ENCODE data around the gene ARHGAP15. TPM values are rescaled to one million over a fixed set of nuclear protein-coding genes. Genes with fewer than 3 reads are reported as not detected.
A peak's percentile ranks its signal among the peaks of the same experiment; 100 is the strongest.

ARHGAP15 gene
- total and polyA plus RNA-seq, 4 experiments from 2014 or later, result 218 to 524 (median 365) TPM

DNA sequence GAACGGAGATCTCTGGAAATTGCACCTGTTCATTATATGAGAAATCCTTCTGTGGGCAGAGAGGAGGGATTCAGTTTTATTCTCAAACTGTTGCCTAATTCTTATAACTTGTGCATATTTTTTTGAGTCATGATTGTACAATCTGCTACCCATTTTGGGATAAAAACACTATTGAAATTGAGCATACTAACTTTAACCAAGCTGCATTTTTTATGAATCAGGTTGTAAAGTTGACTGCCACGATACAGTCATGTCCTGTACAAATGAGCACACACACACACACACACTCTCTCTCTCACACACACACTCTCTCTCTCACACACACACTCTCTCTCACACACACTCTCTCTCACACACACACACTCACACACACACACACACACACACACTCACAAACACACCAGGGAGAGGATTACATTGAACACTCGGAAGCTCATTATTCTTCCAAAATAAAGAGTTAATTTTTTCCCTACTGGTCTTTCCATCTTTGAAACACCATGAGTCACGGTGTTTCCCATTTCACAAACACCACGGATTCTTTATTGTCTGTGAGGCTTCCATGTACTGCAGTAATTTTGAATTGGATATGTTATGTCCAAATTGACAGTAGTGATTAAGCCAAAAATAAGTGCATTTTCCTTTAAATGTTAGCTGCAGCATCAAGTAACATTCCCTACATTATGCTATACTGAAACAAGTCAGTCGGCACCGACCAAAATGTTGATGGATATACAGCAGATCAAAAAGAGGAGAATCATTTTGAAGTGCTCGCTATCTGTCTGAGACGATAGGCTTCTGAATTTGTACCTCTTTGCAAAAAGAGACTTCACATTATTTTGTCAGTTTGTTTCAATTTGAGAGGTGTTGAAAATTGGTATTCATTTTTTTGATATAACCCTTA lies 216.9 kb downstream of the ARHGAP15 start:
- H3K27ac Mint-ChIP-seq, result peak overlapping the region in 4 of 7 donors; percentile 14 to 83 (median 44)
- H3K27me3 Mint-ChIP-seq, result no peaks in the 10 kb centered on the region
- peak overlapping the region in 1 of 8 donors; percentile 7 for H3K4me3 Mint-ChIP-seq
- Histone ChIP-seq H3K27ac (ENCODE audit: low read depth, low read length) (no peak overlapping the region), H3K9me3 (ENCODE audit: control insufficient read depth in 1 of 2, low read length in 2 of 2) (no peaks in the 10 kb centered on the region), H3K36me3 (ENCODE audit: insufficient read depth, low read length) (no peaks in the 10 kb centered on the region), H3K27me3 (ENCODE audit: insufficient read depth, low read length) (no peaks in the 10 kb centered on the region), H3K4me3 (ENCODE audit: low read length in 2 of 2) (no peak overlapping the region), H3K4me1 (ENCODE audit: insufficient read depth, low read length) (peaks cover 26% of the 10 kb centered on the region)
- intact Hi-C loops (cut with micrococcal nuclease), result no loop called here
- H3K36me3 Mint-ChIP-seq, result peaks cover 15 to 29% of the 10 kb centered on the region in 2 donors
- CTCF ChIA-PET (ENCODE audit: partially characterized antibody), result no interaction called here
- H3K9me3 Mint-ChIP-seq, result no peaks in the 10 kb centered on the region
- H3K4me1 Mint-ChIP-seq, result peaks cover 33 to 78% (median 54%) of the 10 kb centered on the region in 4 donors
- DNase-seq, result no peak
- POLR2A ChIA-PET (ENCODE audit: partially characterized antibody), result interaction anchor here (0.6 kb wide), 1 partner anchor 14 kb away, joined by 3 read pairs; no protein-coding TSS in a partner anchor

DNA sequence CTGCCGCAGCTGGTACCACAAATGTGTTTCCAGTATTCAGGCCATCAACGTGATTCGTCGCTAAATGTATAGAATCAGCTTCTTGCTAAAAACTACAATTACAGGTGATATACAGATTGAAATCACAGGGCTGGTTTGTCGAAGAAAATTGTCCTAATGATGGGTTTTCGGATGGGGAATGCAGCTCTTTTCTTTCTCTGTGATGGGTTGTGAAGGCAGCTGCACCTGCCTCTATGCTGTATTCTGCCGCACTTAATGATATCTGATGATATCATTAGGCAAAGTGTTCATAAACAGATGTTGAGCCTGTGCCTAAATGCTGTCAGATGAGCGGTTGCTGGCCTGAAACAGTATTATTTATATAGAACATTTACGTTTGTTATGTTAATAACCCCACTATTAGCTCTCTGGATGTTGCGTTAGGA lies 218.1 kb downstream of the ARHGAP15 start:
- DNase-seq, result no peak
- no peaks in the 10 kb centered on the region for H3K9me3 ChIP-seq (ENCODE audit: control insufficient read depth in 1 of 2, low read length in 2 of 2)
- Mint-ChIP-seq H3K4me1 (peaks cover 31 to 78% (median 53%) of the 10 kb centered on the region in 4 donors), H3K27ac (peak overlapping the region in 1 of 7 donors; percentile 73), H3K9me3 (no peaks in the 10 kb centered on the region), H3K27me3 (no peaks in the 10 kb centered on the region), H3K36me3 (peaks cover 11 to 31% of the 10 kb centered on the region in 2 donors), H3K4me3 (no peak overlapping the region)
- H3K27ac ChIP-seq (ENCODE audit: low read depth, low read length), result no peak overlapping the region
- H3K36me3 ChIP-seq (ENCODE audit: insufficient read depth, low read length), result no peaks in the 10 kb centered on the region
- ChIA-PET POLR2A (ENCODE audit: partially characterized antibody) (no interaction called here), CTCF (ENCODE audit: partially characterized antibody) (no interaction called here)
- no peak overlapping the region for H3K4me3 ChIP-seq (ENCODE audit: low read length in 2 of 2)
- H3K27me3 ChIP-seq (ENCODE audit: insufficient read depth, low read length), result no peaks in the 10 kb centered on the region
- H3K4me1 ChIP-seq (ENCODE audit: insufficient read depth, low read length), result peaks cover 18% of the 10 kb centered on the region
- intact Hi-C loops (cut with micrococcal nuclease), result no loop called here

DNA sequence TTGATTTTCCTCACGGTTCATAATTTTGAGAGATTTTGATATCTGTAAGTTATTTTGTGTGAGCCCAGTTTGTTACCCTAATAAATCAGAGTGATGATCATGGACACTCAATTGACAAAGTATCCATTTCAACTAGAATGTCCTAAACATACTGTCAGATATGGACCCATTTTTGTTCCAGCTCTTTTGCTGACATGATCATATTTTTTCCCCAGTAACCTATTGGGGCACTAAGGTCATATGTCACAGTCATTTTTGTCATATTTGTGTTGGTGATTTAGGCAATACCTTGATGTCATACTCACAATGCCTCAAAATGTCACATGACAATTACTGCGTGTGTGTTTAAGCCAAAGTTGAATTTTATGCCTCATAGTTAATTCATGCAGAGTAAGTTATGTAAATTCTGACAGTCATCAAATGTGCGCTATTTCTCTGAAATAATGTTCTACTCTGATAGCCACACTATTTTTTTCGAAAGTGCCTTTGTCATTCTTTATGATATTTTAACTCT lies 218.7 kb downstream of the ARHGAP15 start:
- DNase-seq, result no peak
- H3K27me3 Mint-ChIP-seq, result no peaks in the 10 kb centered on the region
- H3K4me1 ChIP-seq (ENCODE audit: insufficient read depth, low read length), result peaks cover 11% of the 10 kb centered on the region
- no peaks in the 10 kb centered on the region for H3K9me3 ChIP-seq (ENCODE audit: control insufficient read depth in 1 of 2, low read length in 2 of 2)
- no peak overlapping the region for H3K4me3 ChIP-seq (ENCODE audit: low read length in 2 of 2)
- H3K27ac Mint-ChIP-seq, result peak overlapping the region in 1 of 7 donors; percentile 73
- no peaks in the 10 kb centered on the region for H3K27me3 ChIP-seq (ENCODE audit: insufficient read depth, low read length)
- H3K36me3 ChIP-seq (ENCODE audit: insufficient read depth, low read length), result no peaks in the 10 kb centered on the region
- intact Hi-C loops (cut with micrococcal nuclease), result no loop called here
- no peak overlapping the region for H3K4me3 Mint-ChIP-seq
- peaks cover 11 to 31% of the 10 kb centered on the region in 2 donors for H3K36me3 Mint-ChIP-seq
- ChIA-PET POLR2A (ENCODE audit: partially characterized antibody) (no interaction called here), CTCF (ENCODE audit: partially characterized antibody) (no interaction called here)
- H3K4me1 Mint-ChIP-seq, result peaks cover 26 to 74% (median 50%) of the 10 kb centered on the region in 4 donors
- H3K9me3 Mint-ChIP-seq, result no peaks in the 10 kb centered on the region
- no peak overlapping the region for H3K27ac ChIP-seq (ENCODE audit: low read depth, low read length)

DNA sequence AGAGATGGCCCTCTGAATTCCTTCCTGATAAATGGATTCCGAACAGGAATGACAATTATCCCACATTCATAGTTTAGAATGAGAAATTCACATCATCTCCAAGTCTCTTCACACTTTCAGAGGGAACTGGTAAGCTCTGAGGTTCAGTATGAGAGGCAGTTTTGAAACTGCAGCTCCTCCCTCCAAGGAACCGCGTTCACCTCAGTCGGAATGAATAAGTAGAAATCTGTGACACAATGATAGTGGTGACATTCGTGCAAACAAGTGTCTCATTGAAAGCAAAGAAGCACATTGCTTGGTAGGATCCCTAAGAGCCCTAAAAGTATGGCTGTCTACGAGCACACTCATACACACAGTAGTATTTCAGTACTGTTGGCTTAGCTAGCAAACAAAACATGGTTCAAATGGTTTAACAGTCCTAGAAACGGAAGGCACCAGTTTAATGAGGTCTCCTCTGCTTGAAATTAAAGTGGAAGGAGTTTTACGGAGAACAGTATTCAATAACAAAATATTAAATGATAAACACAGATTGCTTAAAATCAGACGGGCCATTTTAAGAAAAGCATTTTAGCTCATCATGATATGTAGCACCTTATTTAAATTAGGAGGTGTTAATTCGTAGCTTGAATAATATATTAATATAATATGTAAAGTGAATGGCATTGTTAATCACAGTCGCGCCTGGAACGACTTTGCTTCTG lies 225.0 kb downstream of the ARHGAP15 start:
- no peaks in the 10 kb centered on the region for H3K27me3 ChIP-seq (ENCODE audit: insufficient read depth, low read length)
- peaks cover 5 to 14% of the 10 kb centered on the region in 2 donors for H3K36me3 Mint-ChIP-seq
- POLR2A ChIA-PET (ENCODE audit: partially characterized antibody), result interaction anchor here (1.5 kb wide), 1 partner anchor 16 kb away, joined by 3 read pairs; no protein-coding TSS in a partner anchor
- H3K27me3 Mint-ChIP-seq, result no peaks in the 10 kb centered on the region
- no peak overlapping the region for H3K4me3 ChIP-seq (ENCODE audit: low read length in 2 of 2)
- no peak overlapping the region for H3K27ac ChIP-seq (ENCODE audit: low read depth, low read length)
- H3K4me3 Mint-ChIP-seq, result no peak overlapping the region
- peaks cover 5% of the 10 kb centered on the region for H3K4me1 ChIP-seq (ENCODE audit: insufficient read depth, low read length)
- H3K36me3 ChIP-seq (ENCODE audit: insufficient read depth, low read length), result no peaks in the 10 kb centered on the region
- H3K9me3 ChIP-seq (ENCODE audit: control insufficient read depth in 1 of 2, low read length in 2 of 2), result no peaks in the 10 kb centered on the region
- CTCF ChIA-PET (ENCODE audit: partially characterized antibody), result no interaction called here
- DNase-seq, result no peak
- intact Hi-C loops (cut with micrococcal nuclease), result no loop called here
- H3K4me1 Mint-ChIP-seq, result peaks cover 23 to 54% (median 36%) of the 10 kb centered on the region in 4 donors
- peak overlapping the region in 1 of 7 donors; percentile 77 for H3K27ac Mint-ChIP-seq
- no peaks in the 10 kb centered on the region for H3K9me3 Mint-ChIP-seq

DNA sequence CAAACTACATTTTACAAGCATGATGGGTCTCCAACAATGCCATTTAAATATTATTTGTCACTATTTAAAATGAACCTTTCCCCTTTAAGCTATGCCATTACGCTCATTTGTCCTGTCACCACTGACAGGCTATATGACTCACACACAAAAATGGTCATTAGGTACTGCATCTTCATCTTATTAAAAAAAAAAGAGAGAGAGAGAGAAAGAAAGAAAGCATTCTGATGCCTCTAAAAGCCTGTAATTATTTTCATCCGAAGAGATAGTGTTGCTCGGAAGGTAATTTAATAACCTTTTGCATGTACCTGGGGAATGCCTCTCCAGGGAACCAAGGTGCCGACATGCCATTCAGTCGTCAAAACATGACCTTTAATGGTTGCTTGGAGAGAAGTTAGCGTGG lies 226.7 kb downstream of the ARHGAP15 start:
- CTCF ChIA-PET (ENCODE audit: partially characterized antibody), result interaction anchor here (1.6 kb wide), 1 partner anchor 194 kb away, joined by 3 read pairs; no protein-coding TSS in a partner anchor
- intact Hi-C loops (cut with micrococcal nuclease), result no loop called here
- POLR2A ChIA-PET (ENCODE audit: partially characterized antibody), result no interaction called here

DNA sequence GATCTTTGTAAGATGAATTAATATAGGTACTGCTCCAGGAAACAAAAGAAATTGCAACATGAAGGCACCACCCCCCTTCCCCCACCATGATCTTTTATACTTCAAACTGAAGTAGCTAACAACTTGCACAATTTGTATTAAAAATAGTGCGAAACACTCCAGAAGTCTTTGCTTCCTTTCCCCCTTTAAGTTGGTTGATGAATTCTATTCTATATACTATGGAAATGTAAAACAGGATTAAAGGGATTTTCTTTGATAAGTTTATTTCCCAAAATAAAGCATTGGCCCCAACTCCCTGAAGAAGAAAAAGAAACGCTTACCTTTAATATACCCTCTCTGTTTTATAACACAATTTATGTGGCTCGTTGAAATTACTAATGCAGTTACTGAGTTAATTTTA lies 227.1 kb downstream of the ARHGAP15 start:
- ChIA-PET POLR2A (ENCODE audit: partially characterized antibody) (no interaction called here), CTCF (ENCODE audit: partially characterized antibody) (interaction anchor here (1.6 kb wide), 1 partner anchor 194 kb away, joined by 3 read pairs; no protein-coding TSS in a partner anchor)
- H3K27me3 Mint-ChIP-seq, result no peaks in the 10 kb centered on the region
- H3K27ac Mint-ChIP-seq, result peak overlapping the region in 1 of 7 donors; percentile 6
- Histone ChIP-seq H3K27ac (ENCODE audit: low read depth, low read length) (no peak overlapping the region), H3K4me3 (ENCODE audit: low read length in 2 of 2) (no peak overlapping the region), H3K36me3 (ENCODE audit: insufficient read depth, low read length) (no peaks in the 10 kb centered on the region), H3K9me3 (ENCODE audit: control insufficient read depth in 1 of 2, low read length in 2 of 2) (no peaks in the 10 kb centered on the region), H3K27me3 (ENCODE audit: insufficient read depth, low read length) (no peaks in the 10 kb centered on the region), H3K4me1 (ENCODE audit: insufficient read depth, low read length) (peaks cover 8% of the 10 kb centered on the region)
- H3K36me3 Mint-ChIP-seq, result peaks cover 11 to 23% of the 10 kb centered on the region in 2 donors
- no peaks in the 10 kb centered on the region for H3K9me3 Mint-ChIP-seq
- intact Hi-C loops (cut with micrococcal nuclease), result no loop called here
- H3K4me3 Mint-ChIP-seq, result no peak overlapping the region
- peaks cover 25 to 60% (median 41%) of the 10 kb centered on the region in 4 donors for H3K4me1 Mint-ChIP-seq
- DNase-seq, result no peak

More for the DNA sequence above, 226.7 kb downstream of the ARHGAP15 start:
- Histone ChIP-seq H3K27ac (ENCODE audit: low read depth, low read length) (no peak overlapping the region), H3K27me3 (ENCODE audit: insufficient read depth, low read length) (no peaks in the 10 kb centered on the region), H3K9me3 (ENCODE audit: control insufficient read depth in 1 of 2, low read length in 2 of 2) (no peaks in the 10 kb centered on the region), H3K36me3 (ENCODE audit: insufficient read depth, low read length) (no peaks in the 10 kb centered on the region), H3K4me3 (ENCODE audit: low read length in 2 of 2) (no peak overlapping the region), H3K4me1 (ENCODE audit: insufficient read depth, low read length) (peaks cover 8% of the 10 kb centered on the region)
- no peak for DNase-seq
- Mint-ChIP-seq H3K4me3 (no peak overlapping the region), H3K27ac (no peak overlapping the region), H3K36me3 (peaks cover 12 to 22% of the 10 kb centered on the region in 2 donors), H3K9me3 (no peaks in the 10 kb centered on the region), H3K27me3 (no peaks in the 10 kb centered on the region), H3K4me1 (peaks cover 27 to 63% (median 43%) of the 10 kb centered on the region in 4 donors)

Measured in CD4-positive, alpha-beta memory T cell (primary cell).